ENCODE data around the gene KIF6.

Gene KIF6

GRCh38 chr6:39602601-39603519, 122.3 kb downstream of the KIF6 start:
- no peak for DNase-seq (ENCODE audit: low read depth in 2 of 2, low spot score in 1 of 2)

- DNase-seq (ENCODE audit: low read depth in 2 of 2, low spot score in 1 of 2): no peak
Observed at GRCh38 chr6:39599973-39600372, 125.2 kb downstream of the KIF6 start.

GRCh38 chr6:39599341-39599740, 125.9 kb downstream of the KIF6 start:
- no peak for DNase-seq (ENCODE audit: low read depth in 2 of 2, low spot score in 1 of 2)

GRCh38 chr6:39594285-39594684, 130.9 kb downstream of the KIF6 start:
- DNase-seq (ENCODE audit: low read depth in 2 of 2, low spot score in 1 of 2): no peak

GRCh38 chr6:39593646-39594045, 131.6 kb downstream of the KIF6 start:
- DNase-seq (ENCODE audit: low read depth in 2 of 2, low spot score in 1 of 2): no peak

GRCh38 chr6:39590871-39591393, 134.3 kb downstream of the KIF6 start:
- DNase-seq (ENCODE audit: low read depth in 2 of 2, low spot score in 1 of 2): no peak

GRCh38 chr6:39587080-39587479, 138.1 kb downstream of the KIF6 start:
- DNase-seq (ENCODE audit: low read depth in 2 of 2, low spot score in 1 of 2): no peak

- no peak for DNase-seq (ENCODE audit: low read depth in 2 of 2, low spot score in 1 of 2)
Observed at GRCh38 chr6:39585641-39586040, 139.6 kb downstream of the KIF6 start.

- no peak for DNase-seq (ENCODE audit: low read depth in 2 of 2, low spot score in 1 of 2)
Observed at GRCh38 chr6:39577446-39578165, 147.6 kb downstream of the KIF6 start.

- no peak for DNase-seq (ENCODE audit: low read depth in 2 of 2, low spot score in 1 of 2)
Observed at GRCh38 chr6:39576556-39577303, 148.5 kb downstream of the KIF6 start.

- DNase-seq (ENCODE audit: low read depth in 2 of 2, low spot score in 1 of 2): no peak
Observed at GRCh38 chr6:39574991-39575390, 150.2 kb downstream of the KIF6 start.

- no peak for DNase-seq (ENCODE audit: low read depth in 2 of 2, low spot score in 1 of 2)
Observed at GRCh38 chr6:39573541-39573940, 151.7 kb downstream of the KIF6 start.

GRCh38 chr6:39572661-39573340, 152.4 kb downstream of the KIF6 start:
- no peak for DNase-seq (ENCODE audit: low read depth in 2 of 2, low spot score in 1 of 2)

GRCh38 chr6:39568896-39569295, 156.3 kb downstream of the KIF6 start:
- no peak for DNase-seq (ENCODE audit: low read depth in 2 of 2, low spot score in 1 of 2)

GRCh38 chr6:39567091-39567490, 158.1 kb downstream of the KIF6 start:
- no peak for DNase-seq (ENCODE audit: low read depth in 2 of 2, low spot score in 1 of 2)

- no peak for DNase-seq (ENCODE audit: low read depth in 2 of 2, low spot score in 1 of 2)
Observed at GRCh38 chr6:39566456-39566855, 158.8 kb downstream of the KIF6 start.

GRCh38 chr6:39565956-39566355, 159.3 kb downstream of the KIF6 start:
- no peak for DNase-seq (ENCODE audit: low read depth in 2 of 2, low spot score in 1 of 2)

GRCh38 chr6:39563566-39564311, 161.5 kb downstream of the KIF6 start:
- DNase-seq (ENCODE audit: low read depth in 2 of 2, low spot score in 1 of 2): no peak

- no peak for DNase-seq (ENCODE audit: low read depth in 2 of 2, low spot score in 1 of 2)
Observed at GRCh38 chr6:39561536-39562266, 163.5 kb downstream of the KIF6 start.
